ENCODE measurements around the gene PALM.
"Not testable (repeated sequence)": the region's sequence is repeated elsewhere in the genome, so short reads cannot be mapped to it uniquely, and the experiment has no call there.

PALM gene

DNA sequence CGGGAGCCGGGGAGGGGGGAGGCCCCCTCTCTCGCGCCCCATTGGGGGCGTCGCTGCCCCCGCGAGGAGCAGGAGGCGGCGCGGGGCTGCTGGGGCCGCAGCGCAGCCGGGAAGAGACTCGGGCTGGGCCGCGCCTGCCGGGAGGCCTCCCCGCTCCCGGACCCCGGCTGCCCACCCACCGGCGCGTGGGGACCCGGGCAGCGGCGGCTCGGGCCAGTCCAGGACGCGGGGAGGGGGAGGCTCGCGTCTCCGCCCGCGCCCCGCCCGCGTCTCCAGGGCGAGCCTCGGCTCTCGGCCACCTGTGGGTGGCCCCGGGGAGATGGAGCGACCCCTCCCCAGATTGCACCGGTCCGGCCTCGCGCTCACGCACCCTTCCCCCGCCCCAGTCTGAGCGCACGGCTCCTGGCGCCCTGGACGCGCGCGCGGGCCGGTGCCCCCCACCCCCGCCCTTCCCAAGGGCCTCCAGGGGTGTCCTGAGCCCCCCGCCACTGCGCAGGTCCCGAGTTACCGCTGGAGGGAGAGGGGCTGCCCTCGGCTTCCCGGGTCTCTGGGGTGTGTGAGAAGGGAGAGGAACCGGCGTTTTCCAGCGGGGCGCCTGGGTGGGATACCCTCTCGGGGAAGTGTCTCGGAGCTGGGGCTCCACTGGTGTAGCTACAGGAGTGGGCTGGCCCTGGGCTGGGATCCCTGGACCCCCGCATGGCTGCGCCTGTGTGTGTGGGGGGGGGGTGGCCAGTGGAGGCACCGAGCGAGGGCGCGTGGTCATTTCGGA, 645 bp downstream of the PALM start:
- DNase-seq: no peak

DNA sequence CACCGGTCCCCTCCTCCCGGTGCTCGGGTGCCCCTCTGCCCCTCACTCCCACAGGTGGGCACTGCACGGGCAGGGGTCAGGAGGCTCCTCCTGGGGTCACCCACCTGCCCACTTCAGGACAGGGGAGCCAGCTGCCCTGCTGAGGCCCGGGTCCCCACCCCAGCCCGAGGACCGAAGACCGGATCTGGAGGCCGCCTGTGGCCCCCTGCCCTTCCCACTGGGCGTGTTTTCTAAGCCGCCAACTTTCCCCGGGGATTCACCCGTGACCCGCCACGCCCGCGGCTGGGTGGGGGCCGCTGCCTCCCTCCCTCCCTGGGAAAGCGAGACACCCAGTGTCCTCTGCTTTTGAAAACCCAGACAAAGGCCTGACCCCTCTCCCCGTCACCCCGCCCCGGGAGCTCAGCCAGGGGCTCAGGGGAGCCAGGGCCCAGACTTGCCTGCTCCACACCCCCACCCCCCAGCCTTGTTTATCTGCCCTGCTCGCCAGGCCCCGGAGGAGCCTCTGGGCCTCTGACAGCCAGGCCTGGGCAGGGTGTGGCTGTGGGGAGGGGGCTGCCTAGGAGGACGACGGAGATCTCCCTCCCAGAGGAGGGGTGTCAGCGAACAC, 1.3 kb downstream of the PALM start:
- DNase-seq: no peak

DNA sequence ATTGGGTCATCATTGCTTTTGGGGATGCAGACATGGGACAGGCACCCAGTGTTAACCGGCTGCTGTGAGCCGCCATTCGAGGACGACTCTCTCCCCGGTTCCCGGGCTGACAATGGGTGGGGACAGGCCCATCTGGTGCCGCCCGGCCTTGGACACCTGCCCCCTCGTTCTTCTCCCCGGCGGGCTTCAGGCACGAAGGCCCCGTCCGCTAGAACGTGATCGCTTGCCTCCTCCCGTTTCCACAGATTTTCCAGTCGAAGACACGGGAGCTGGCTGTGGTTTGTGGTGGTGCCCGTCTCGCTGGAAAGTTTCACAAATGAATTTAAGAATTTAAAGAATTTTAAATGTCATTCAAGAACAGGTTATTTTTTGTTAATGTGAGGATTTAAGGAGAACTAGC, 2.0 kb downstream of the PALM start:
- no peak for DNase-seq

DNA sequence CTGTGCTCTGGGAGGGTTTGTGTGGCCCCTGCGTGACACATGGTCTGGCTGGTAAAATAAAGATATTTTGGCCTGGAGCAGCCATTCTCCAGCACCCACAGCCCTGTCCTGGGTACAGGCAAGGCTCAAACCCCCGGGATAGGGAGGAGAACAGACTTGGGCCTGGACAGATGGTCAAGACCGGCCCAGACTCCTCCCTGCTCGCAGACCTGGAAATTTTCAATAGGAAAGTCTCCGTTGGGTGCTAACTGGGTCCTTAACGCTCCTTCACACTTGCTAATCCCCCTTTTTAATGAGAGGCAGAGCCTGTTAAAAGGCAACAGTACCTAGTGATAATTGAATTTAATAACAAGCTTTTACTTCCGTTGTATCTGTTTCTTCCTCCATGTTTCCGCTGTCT, 2.5 kb downstream of the PALM start:
- DNase-seq: no peak

DNA sequence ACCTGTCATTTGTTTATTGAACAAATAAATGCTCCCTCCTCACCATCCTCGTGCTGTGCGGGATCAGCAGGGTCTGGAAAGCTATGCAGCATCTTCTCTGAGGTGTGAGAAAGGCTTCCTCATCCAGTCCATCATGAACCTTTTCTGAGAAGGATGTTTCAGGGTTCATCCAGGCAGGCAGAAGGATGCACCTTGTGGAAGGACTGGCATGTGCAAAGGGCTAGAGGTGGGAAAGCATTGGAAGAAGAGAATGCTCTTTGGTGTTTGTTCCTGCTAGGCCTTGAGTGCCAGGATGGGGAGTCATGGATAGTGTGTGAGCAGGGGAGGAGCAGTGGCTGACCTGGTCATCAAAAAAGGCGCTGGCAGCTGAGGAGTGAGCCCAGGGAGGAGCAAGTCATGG, 6.6 kb downstream of the PALM start:
- no peak for DNase-seq

DNA sequence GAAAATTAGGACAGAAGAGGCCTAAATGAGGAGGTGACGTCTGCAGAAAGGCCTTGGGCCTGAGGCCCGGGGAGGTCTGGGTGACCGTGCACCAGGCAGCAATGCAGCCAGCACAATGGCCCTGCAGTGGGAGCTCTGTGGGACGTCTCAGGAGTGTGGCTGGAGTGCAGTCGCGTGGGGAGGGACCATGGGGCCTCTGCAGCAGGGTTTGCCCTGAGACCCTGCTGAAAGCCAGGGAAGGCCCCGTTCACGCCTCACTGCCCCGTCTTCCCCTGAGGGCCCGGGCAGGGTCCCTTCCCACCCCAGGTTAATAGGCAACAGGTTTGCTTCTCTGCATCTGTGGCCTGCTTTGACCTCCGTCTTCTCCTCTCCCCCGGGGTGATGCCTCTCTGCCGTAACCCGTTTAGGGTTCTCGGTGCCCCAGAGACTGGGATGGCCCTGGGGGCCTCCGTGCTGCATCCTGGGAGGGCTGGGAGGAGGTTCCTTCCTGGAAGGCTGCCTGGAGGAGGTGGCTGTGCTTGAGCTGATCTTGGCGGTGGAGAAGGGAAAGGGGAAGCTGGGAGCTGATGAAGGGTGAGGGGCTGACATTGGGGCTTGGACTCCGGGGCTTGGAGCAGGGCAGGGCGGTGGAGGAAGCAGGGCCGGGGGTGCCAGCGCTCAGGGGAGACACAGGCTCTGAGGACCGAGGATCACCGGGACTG, 9.7 kb downstream of the PALM start:
- DNase-seq: no peak

DNA sequence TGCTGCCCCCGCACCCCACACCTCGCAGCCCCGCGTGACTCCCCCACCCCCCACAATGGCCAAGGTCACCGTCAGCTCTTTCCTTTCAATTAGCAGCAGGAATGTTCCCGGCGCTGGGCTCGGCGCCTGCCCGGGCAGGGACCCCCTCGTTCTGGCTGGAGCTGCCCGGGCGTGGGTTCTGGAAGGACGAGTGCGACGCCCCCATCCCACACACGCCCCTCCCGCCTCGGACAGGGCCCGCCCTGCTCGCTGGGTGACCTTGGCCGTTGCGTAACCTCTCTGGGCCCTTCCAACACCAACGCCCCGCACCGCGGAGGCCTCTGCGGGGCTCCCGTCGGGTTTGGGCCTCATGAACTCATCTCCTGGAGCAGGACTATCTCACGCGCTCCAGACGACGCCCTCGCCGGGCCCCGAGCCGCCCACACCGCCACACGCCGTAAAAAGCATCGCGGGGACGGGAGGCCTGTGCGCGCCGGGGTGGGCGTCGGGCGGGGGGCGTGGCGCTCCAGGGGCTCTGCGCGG, 10.3 kb downstream of the PALM start:
- no peak for DNase-seq

DNA sequence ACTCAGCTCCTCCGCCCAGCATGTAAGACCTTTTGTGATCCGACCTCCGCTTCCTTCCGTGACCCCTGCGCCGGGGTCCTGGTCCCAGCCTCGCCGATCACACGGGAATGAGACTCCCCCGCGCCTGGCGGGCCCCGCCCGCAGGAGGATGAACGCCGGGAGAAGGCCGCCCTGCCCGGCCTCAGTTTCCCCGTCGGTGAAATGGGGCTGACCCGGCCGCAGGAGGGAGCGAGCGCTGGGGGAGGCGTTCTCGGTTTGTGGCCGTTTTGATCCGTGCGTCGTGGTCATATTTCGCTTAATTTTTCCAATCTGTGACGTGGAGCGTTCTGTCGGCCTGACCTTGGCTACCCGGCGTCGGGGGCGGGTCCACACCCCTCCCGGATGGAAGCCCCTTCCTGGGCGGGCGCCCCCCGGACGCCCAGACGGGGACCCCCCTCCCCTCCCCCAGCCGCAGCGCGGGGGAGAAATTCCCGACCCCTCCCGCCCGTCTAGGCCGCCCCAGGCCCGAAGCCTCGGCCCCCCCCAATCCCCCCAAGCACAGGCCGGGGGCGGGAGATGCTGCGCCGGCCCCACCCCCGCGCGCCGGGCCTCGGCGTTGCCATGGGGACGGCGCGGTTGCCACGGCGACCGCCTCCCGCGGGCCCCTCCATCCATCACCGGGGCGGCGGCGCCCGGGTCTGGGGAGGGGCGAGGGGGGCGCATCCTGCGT, 11.1 kb downstream of the PALM start:
- DNase-seq: no peak

DNA sequence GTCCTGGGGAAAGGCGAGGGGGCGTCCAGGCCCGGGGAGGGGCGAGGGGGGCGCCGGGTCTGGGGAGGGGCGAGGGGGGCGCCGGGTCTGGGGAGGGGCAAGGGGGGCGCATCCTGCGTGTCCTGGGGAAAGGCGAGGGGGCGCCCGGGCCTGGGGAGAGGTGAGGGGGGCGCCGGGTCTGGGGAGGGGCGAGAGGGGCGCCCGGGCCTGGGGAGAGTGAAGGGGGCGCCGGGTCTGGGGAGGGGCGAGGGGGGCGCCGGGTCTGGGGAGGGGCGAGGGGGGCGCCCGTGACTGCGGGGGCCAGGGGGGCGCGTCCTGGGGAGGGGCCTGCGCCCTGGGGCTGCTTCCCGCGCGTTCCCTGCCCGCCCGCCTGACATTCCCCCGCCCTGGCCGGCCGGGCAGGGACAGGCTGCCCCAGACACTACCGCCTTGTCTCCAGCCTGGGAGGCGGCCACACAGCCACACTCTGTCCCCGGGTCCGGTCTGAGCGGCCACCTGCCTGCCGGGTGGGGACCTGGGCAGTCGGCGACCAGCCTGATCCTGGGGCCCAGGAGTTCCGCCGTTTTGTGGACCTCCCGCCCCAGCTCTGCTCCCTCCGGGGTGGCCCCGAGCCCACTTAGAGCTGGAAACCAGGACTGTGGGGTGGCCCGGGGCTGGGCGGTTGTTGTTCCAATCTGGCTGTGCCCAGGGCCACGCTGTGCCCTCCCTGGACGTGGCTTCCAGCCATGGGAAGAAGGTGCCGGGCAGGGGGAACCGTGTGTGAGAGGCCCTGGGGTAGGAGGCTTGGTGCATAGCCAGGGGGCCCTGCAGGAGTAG, 11.8 kb downstream of the PALM start:
- DNase-seq: no peak

DNA sequence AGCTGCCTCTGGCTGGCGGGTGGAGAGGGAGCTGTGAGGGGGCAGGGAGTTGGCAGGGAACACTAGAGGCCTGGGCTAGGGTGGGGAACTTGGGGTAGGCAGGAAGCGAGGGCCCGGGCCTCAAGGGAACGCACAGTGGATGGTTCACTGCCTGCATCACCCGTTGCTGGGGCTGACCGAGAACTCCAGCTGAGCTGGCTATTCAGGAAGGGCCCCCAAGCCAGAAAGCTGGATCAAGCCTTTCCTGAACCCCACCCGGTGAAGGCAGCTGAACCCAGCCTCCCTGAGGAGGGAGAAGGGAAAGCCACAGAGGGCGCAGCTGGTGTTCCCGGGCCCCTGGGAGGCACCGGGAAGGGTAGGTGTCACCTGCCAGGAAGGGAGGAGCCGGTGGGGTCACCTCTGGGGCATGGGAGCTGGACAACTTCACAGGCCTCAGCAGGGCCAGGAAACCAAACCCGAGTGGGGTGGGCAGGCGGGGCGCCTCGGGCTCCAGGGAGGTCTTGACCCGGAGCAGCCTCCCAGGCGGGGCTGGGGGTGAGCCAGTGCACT, 13.9 kb downstream of the PALM start:
- no peak for DNase-seq

DNA sequence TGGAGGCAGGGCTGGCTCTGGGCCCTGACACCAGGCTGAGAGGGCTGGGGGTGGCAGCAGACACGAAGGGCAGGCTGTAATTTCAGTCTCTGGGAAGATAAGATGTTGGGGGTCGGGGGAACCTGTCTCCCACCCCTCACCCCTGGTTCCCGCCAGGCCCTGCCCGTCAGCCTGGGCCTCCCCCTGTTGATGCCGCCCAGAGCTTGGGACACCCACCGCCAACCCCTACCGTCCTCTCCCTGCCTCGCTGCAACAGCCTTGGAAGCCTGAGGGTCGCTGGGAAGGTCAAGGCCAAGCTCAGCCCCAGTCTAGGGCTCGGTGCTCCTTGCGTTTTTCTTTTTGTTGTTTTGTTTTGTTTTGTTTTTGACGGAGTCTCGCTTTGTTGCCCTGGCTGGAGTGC, 14.5 kb downstream of the PALM start:
- DNase-seq: no peak

DNA sequence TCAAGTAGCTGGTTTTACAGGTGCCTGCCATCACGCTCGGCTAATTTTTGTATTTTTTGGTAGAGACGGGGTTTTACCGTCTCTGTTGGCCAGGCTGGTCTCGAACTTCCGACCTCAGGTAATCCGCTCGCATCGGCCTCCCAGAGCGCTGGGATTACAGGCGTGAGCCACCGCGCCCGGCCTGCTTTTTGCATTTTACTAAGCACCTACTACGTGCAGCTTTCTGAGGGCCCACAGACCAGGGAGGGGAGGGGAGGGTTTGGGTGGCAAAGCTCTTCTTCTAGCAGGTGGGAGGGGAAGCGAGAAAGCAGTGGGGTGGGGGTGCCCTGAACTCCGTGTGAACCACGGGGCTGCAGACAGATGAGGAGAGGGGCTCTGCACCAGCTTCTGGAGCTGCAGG, 15.0 kb downstream of the PALM start:
- DNase-seq: no peak

DNA sequence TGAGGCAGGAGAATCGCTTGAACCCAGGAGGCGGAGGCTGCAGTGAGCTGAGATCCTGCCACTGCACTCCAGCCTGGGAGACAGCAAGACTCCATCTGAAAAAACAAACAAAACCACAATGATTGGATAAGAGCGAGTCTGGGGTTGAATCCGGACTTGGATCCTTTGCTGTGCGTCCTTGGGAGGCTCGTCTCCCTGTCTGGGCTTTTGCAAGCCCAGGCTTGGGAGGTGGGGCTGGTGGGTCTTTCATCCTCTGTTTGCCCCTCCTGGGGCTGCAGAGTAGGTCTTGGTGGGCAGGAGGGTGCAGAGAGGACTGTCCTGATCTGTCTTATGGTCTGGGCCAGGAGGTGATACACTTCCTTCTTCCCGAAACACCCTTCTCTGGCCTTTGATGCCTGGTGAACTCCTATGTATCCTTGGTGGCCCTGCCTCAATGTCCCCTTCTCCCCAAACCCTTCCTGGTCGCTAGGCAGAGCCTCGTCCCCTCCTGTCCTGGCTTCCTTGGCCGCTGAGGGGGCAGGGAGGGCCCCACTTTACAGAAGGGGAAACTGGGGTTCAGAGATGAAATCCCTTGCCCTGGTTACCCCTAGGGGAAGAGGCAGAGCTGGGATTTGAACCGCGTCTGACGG, 16.8 kb downstream of the PALM start:
- DNase-seq: no peak

DNA sequence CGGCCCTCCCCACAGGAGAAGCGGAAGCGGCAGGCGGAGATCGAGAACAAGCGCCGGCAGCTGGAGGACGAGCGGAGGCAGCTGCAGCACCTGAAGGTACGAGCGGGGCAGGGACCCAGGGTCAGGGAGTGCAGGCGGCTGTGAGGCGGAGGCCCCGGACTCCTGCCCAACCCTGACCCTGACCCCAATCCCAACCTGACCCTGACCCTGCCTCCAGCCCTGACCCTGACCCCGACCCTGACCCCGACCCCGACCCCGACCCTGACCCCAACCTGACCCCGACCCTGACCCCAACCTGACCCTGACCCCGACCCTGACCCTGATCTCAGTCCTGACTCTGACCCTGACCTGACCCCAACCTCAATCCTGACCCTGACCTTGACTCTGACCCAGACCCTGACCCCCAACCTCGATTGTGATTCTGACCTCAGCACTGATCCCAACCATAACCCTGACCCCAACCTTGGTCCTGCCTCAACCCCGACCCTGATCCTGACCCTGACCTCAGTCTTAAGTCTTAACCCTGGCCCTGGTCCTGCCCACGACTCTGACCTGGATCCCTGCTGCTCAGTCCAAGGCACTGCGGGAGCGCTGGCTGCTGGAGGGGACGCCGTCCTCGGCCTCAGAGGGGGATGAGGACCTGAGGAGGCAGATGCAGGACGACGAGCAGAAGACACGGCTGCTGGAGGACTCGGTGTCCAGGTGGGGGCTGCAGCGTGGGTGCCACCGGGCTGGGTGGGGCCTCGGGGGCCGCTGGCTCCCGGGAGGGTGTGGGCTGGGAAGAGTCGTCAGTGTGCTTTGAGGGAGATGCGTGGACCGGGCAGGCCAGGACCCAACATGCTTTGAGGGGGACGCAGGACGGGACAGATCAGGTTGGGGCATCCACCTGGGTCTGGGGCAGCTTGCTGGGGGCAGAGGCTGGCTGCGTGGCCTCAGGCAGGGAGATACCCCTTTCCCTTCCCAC, 18.5 kb downstream of the PALM start:
- DNase-seq: no peak

DNA sequence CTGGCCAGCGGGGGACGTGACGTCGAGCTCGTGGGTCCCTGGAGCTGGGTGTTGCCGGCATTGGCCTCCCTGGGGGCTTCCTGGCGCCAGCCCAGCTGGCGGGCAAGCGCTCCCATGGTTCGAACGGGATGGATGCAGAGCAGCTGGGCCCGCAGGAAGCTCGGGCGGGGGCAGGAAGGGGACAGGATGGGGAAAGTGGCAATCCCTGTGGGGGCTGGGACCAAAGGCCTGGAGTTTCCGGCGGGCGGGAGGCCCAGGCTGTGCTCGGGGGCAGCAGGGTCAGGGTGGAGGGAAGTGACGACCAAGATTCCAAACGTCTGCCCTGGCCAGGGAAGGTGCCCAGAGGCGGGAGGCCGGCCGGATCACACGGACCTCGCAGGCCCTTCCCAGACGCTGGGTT, 19.3 kb downstream of the PALM start:
- DNase-seq: no peak

DNA sequence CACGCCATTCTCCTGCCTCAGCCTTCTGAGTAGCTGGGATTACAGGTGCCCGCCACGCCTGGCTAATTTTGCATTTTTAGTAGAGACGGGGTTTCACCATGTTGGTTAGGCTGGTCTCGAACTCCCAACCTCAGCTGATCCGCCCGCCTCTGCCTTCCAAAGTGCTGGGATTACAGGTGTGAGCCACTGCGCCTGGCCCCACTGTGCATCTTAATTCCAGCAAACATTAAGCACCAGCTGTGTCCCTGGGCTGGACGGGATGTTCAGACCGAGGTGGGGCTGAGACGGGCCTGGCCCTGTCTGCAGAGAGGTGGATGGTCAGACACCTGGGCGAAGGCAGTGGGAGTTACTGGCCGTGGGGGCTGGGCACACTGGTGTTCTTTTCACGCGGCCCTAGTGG, 20.8 kb downstream of the PALM start:
- DNase-seq: not testable (repeated sequence)

DNA sequence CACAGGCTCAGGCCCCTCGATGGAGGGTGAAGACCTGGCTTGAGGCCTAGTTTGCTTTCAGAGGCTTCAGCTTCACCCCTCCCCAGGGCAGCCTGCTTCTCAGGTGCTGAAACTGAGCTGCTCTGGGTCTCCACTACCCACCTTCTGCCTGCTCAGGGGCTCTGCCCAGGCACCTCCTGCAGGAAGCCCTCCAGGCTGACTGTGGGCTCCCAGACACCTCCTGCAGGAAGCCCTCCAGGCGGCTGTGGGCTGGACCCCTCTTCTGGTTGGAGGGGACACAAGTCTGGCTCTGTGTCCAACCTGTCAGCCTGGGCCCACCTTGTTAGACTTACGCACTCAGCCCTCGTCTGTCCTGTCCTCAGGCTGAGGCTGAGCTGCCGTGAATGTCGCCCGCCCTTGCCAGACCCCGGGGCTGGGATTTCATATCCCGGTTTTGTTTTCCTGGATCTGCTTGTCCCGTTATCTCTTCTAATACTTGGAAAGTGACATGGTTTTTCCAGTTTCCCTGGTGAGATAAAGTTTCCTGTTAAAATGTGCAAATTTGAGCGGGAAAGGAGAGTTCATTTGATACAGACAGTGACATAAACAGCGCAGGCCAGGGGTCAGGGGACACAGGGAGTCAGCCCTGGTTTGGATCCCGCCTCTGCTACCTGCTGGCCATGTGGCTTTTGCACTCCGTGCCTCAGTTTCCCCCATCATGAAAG, 21.4 kb downstream of the PALM start:
- DNase-seq: no peak

DNA sequence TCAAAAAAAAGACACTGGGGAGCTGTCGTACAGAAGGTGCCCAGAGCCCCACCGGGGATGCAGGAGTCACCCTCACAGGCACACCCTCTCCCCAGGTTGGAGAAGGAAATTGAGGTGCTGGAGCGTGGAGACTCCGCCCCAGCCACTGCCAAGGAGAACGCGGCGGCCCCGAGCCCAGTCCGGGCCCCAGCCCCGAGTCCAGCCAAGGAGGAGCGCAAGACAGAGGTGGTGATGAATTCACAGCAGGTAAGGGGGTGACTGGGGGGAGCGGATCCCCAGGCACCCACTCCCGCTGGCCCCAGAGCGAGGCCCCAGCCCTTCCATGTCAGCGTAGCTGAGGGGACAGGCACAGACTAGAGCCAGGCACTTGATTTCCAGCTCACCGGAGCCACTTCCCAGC, 22.3 kb downstream of the PALM start:
- DNase-seq: no peak

DNA sequence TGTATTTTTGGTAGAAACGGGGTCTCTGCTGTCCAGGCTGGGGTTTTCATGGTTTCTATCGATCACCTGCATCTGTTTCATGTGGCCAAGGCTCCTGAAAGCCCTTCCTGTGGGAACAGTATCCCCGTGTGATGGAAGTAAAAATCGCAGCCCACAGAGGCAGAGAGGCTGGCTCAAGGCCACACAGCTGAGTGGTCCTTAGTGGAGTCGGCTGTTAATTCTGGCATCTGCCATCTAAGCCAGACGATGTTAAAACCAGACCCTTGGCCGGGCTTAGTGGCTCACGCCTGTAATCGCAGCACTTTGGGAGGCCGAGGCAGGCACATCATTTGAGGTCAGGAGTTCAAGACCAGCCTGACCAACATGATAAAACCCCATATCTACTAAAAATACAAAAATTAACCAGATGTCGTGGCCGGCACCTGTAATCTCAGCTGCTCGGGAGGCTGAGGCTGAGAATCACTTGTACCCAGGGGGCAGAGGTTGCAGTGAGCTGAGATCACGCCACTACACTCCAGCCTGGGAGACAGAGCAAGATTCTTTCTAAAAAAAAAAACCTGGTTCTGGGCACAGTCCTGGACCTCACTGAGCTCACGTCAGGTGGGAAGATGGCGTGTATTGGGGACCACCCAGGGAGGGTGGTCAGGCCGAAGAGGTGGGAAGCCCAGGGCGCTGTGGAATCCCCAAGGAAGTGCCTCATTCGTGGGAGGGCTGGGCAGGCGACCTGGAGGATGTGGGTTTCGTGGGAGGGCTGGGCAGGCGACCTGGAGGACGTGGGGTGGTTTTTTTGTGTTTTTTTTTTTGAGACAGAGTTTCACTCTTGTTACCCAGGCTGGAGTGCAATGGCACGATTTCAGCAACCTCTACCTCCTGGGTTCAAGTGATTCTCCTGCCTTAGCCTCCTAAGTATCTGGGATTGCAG, 23.7 kb downstream of the PALM start:
- DNase-seq: no peak

Data from NCI-H446 (cell line).